Activated CD4-positive, alpha-beta T cell treated with anti-CD3 and anti-CD28 coated beads, Interleukin-2, amount 50 U/mL, for 1 hour (primary cell): ENCODE measurements around the gene NDUFS7.

Experiments used
- DNase-seq: peaks from one replicate; pipeline ENCODE4 v3.0.0-alpha.2; 2020

Gene NDUFS7

DNA sequence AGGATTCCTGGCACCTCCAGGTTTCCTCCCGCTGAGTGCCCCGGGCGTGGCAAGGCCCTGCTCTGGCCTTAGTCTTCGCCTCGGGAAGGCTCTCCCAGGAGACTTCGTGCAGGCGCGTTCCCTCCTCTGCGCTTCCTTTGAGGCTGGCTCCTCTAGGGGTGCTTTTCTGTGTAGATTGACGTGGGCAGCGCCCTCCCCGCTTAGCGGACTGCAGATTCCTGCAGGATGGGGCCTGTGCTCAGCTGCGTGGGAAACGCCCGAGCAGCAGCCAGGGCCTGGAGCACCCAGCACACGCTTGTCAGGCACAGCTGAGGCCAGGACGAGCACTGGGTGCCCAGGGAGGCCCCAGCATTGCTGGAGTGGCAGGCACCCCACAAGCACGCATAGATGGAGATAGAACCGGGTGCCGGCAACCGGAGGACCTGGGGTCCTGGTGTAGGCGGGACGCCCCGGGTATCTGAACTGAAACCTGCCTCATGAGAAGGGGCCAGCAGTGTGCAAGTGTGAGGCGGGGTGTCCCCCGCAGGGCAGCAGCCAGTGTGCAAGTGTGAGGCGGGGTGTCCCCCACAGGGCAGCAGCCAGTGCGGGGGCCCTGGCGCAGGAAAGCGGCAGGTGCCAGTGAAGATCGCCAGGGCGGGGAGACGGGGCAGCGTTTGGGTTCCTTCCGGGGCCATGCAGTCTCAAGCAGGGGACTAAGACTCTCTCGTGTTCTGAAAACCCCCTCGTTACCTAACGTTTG lies 3.4 kb downstream of the NDUFS7 start:
- no peak for DNase-seq

DNA sequence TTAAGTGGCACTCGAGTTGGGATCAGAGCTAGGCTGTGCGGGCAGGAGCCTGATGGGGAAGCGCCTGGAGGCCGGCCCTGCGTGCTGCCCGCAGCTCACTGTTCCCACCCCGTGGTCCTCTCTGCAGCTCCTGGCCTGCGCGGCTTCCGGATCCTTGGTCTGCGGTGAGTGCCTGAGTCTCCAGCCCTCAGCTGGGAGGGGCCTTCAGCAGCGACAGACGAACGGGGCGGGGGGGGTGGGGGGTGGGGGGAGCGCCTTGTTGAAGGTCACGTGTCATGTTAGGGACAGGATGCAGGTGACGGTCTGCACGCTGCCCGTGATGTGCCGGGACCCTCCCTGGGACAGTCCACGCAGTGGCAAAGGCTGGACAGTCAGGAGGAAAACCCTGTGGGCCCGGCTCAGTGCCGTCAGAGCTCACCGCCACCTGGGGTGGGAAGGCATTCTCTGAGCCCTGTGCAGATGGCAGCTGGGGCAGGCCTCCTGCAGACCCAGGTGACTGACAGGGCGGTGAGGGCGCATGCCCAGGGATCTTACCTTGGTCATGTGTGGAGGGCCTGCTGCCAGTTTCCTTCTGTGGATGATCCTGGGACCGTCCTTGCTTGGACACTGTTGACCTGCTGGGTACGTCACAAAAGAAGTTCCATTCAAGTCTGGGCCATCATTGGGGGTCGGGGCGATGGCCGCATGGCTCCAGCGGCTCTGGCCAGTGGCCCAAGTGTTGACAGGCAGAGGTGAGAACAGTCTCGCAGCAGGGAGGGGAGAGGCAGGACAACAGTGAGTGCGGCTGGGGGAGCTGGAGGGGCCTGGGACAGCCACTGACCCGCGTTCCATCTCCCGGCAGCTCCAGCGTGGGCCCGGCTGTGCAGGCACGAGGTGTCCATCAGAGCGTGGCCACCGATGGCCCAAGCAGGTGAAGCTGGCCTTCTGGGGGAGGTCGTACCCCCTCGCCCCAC lies 4.3 kb downstream of the NDUFS7 start:
- no peak for DNase-seq

DNA sequence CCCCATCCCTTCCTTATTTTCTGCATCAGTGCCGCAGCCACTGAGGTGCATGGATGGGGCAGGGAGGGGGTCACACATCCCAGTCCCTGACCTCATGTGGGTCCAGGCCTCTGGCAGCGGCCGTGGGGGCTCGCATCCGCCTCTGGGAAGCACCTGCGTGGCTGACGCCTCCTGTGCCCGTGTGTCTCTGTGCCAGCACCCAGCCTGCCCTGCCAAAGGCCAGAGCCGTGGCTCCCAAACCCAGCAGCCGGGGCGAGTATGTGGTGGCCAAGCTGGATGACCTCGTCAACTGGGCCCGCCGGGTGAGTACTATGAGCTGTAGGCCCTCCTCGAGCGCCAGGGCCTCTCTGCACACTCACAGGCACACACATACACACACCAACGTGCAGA lies 4.9 kb downstream of the NDUFS7 start:
- no peak for DNase-seq

DNA sequence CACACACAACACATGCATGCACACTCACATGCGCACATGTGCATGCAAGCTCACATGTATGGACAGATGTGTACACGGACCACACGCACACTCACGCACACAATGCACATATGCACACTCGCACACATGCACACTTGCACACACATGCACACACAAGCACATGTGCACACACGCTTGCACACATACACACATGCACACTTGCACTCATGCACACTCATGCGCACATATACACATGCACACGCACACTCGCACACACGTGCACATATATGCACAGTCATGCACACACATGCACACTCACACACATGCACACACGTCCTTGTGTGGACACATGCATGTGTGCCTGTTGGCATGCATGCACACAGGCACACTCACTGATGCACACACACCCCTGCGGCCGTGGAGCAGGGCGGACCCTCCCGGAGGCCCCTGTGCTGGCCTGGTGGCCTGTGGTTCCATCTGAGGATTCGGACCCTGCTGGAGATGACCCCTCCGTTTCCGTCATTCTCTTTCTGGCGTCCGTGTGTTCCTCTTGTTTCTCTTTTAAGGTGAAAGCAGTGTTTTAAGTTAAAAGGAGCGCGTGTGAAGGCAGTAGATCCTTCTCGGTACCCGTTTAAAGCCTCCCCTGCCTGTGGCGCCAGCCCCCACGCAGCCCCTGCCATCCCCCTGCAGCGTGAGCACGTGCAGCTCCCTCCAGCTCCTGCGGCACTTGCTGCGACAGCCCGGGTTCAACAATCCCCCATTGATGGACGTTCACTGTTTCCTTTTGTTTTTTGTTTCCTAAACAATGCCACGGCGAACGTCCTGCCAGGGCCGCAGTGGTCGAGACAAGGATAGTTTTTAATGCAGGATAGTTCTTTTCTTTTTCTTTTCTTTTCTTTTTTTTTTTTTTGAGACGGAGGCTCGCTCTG lies 5.6 kb downstream of the NDUFS7 start:
- no peak for DNase-seq

DNA sequence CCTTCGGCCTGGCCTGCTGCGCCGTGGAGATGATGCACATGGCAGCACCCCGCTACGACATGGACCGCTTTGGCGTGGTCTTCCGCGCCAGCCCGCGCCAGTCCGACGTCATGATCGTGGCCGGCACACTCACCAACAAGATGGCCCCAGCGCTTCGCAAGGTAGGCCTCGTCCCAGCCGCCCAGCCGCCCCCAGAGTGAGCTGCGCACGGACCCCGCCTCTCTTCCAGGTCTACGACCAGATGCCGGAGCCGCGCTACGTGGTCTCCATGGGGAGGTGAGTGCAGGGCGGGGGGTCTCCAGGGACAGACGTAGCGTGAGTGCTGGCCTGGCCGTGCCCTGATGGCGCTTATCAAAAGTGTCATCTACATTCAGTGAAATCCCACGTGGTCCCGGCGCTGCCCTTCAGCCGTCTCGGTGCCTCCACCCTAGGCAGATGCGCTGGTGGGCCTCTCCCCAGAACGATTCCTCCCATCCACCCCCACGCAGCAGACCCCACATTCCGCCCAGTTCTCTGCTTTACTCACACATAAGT lies 7.2 kb downstream of the NDUFS7 start:
- DNase-seq: no peak

DNA sequence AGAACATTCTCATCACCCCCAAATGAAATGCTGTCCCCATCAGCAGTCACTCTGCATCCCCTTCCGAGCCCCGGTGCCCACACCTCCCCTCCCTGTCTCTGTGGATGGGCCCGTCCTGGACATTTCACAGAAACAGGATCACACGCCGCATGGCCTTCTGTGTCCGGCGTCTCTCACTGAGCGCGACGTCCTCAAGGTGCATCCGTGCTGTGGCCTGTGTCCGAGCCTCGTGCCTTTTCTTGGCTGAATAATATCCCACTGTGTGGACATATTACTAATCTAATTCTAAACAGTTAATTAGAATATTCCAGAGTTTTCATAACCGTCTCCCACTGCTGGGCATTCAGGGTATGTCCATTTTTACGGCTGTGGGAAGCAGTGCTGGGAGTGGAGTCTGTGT lies 8.7 kb downstream of the NDUFS7 start:
- DNase-seq: no peak

DNA sequence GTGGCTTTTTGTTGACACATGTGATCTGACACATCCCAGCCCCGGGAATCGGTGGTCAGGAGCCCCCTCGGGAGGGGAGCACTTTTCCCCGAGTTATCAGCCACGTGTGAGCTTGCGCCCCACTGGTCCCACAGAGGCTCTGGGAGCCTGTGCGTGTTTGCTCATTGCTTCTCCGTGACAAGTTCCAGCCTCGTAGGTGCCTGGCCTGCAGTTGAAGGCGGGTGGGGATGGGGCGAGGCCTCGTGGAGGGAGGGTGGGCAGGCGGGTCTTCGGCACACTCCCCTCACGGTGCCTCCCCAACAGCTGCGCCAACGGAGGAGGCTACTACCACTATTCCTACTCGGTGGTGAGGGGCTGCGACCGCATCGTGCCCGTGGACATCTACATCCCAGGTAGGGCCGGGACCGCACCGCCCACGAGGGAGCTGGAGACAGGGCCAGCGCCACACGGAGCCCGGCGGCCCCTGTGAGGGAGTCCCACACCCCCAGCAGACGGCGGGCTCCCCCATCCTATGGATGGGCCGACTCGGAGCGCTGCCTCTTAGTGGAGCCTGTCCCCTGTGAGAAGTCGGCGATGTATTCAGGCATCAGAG lies 9.3 kb downstream of the NDUFS7 start:
- no peak for DNase-seq

DNA sequence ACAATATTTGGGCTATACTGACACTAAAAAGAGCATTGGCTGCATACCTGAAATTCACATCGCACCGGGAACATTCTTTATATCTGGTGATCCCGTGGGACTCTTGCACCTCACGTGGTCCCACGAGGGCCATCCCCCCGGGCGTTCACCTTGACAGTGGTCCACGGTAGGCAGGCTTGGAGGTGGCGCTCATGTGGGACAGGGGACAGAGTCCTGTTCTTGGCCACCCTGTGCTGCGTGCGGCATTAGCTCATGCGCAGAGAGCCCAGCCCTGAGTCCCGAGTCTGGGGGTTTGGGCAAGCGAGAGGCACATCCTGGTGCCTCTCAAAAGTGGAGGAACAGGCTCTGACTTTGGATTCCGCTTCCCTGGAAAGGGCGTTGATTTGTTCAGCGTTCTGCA lies 10.1 kb downstream of the NDUFS7 start:
- DNase-seq: no peak

DNA sequence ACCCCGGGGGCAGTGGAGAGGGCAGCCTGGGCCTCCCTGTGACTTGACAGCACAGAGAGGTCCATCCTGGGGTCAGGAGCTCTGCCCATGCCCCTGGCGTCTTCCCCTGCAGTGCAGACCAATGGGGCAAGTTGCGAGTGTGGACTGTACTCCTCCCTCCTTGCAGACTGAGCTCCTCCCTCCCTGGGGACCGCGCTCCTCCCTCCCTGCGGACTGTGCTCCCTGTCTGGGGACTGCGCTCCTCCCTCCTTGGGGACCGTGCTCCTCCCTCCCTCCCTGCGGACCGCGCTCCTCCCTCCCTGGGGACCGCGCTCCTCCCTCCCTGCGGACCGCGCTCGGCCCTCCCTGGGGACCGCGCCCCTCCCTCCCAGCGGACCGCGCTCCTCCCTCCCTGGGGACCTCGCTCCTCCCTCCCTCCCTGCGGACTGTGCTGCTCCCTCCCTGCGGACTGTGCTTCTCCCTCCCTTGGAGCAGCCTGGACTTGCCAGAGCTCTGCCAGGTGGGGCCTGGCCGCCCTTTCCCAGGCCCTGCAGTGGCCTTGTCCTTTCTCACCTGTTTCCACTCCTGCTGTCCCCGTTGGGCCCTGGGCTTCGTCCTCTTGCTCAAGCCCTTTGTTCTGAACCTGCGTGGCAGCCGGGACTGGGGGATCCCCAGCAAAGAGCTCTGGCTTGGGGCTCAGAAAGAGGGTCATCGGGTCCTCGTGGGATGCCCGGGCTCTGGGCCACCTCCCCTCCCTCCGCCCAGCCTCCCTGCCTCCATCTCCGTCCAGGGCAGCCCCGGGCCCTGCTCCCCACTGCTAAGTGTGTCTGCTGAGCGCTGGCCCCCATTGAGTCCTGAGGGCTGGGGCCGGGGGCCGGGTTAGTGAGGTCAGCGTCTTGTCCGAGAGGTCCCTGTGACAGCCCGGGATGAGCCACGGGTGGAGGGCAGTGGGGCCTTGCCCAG lies 10.8 kb downstream of the NDUFS7 start:
- DNase-seq: no peak

DNA sequence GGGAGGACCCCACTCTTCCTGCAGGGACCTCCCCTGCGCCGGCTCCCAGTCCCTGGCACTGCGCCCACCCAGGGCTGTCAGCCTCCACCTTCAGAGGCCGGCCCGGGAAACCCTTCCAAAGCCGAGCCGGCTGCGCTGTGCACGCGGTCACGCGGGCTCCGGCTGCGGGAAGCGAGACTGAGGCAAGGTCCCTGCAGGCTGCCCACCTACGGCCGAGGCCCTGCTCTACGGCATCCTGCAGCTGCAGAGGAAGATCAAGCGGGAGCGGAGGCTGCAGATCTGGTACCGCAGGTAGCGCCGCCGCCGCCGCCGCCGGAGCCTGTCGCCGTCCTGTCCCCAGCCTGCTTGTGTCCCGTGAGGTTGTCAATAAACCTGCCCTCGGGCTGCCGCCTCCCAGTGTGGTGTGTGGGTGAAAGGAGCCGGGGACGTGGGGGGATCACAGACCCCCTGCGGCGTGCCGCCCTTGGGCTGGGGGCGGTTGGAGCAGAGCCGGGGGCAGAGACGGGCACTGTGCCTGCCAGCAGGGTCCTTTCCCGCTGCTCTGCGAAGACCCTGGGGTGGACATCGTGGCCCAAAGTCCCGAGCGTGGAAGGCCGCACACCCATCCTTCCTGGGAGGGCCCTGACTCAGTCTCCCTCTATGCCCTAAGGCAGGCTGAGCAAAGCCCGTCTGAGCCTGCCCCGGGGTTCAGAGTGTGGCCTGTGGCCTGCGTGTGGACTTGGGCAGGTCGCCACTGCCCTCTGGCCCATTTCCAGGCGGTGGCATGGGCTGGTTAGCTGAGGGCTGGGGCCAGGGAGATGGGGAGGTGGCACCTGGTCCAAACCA lies 11.7 kb downstream of the NDUFS7 start:
- DNase-seq: no peak

DNA sequence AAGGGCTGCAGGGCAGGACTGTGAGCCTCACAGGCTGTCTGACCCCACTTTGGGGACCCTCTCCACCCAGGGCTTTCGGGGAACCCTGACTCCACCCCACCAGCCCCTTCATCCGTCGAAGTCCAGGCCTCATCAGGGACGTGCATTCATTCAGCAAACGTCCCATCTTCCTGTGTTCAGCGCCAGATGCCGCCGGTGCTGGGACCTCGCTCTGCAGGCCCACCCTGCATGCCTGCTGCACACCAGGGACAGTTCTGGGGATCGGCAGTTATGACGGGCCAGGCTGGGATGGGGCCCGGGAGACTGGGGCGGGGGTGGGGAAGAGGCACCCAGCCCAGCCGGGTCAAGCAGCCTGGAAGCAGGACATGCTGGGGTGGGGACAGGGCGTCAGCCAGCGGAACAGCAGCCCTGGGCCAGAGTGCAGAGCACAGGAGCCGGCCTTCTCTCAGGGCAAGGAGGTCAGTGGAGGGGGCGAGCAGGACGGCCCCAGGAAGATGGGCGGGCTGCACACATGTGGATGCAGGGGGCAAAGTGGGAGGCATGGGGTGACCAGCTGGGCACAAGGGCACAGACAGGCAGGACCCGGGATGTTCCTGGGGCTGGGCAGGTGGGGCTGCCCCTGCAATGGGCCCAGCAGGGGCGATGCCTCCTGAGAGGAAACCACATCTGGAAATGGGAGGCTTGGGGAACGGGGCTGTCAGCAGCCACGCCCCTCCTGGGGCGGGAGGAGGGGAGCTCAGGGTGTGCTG lies 12.5 kb downstream of the NDUFS7 start:
- DNase-seq: no peak

DNA sequence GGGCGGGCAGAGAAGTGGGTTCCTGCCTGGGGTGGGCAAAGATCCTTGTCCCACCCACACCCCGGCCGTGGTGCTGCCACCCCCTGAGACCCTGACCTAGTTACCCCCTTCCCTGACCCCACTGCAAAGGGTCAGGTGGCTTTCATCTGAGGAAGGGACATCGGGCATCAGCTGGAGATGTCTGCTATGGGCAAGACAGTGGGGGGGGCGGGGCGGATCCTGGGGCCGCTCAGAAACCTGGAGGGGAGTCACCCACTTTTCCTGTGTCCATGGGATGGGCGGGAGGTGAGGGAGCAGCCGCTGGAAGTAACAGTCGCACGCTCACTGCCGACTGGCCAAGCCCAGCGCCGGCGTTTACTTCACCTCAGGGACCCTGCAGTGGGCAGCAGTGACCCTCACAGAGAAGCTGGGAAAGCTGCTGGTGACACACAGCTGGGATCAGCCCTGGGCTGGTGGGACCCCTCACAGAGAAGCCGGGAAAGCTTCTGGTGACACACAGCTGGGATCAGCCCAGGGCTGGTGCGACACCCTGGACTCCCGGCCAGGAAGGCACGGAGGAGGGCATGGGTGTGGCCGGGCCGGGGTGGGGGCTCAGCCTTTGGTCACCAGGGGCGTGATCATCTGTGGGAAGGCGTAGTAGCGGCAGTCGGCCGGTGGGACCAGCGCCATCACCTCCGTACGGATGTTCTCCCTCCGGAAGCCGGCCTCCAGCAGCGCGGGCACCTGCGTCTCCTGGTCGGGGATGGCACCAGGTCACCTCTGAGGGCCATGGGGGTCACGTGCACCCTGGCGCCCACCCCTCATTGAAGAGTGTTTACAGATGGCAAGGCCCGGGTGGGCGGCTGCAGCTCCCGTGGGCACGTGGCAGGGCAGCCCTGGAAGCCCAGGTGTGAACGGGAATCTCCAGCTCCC lies 13.3 kb downstream of the NDUFS7 start:
- no peak for DNase-seq

DNA sequence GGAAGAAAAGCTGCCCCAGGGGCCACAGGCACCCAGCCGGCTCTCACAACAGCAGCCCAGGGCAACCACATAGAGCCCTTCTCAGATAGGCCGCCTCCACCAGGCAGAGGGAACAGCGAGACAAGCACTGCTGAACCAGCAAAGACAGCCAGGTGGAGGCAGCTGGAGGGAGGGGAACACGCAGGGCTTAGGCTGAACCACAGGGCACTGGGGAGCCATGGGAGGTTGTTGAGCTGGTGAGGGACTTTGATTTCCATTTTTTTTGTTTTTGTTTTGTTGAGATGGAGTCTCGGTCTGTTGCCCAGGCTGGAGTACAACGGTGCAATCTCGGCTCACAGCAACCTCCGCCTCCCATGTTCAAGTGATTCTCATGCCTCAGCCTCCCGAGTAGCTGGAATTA lies 14.1 kb downstream of the NDUFS7 start:
- no peak for DNase-seq

DNA sequence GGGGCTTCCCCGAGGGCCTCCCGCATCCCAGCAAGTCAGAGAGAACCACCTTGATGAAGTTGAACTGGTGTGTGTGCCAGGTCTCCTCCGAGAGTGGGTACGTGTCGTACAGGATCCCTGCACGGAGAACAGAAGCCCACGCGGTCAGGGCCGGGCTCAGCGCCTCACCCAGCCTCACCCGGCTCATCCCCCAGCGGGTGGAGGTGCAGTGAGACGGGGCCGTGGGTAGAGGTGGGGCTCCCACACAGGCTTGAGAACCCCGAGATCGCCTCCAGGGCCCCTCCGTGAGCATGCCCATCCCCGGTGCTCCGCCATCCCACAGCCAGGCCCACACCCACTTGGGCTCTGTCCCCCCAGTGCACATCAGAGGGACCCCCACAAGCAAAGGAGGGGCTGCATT lies 15.4 kb downstream of the NDUFS7 start:
- DNase-seq: no peak

DNA sequence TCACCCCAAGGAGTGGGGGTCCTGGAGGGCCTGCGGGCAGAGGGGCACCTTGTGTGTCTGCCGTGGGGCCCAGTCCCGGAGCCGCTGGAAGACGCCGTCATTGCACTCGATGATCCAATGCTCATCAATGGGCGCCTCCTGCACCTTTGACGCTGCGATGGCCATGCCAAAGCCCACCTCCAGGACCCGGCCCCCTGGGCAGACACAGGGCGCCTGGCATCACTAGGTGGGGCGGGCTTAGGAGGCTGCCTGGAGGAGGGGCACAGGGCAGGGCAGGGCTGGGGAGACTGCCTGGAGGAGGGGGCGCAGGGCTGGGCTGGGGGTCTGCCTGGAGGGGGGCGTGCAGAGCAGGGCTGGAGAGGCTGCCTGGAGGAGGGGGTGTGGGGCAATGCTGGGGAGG lies 16.0 kb downstream of the NDUFS7 start:
- DNase-seq: no peak

DNA sequence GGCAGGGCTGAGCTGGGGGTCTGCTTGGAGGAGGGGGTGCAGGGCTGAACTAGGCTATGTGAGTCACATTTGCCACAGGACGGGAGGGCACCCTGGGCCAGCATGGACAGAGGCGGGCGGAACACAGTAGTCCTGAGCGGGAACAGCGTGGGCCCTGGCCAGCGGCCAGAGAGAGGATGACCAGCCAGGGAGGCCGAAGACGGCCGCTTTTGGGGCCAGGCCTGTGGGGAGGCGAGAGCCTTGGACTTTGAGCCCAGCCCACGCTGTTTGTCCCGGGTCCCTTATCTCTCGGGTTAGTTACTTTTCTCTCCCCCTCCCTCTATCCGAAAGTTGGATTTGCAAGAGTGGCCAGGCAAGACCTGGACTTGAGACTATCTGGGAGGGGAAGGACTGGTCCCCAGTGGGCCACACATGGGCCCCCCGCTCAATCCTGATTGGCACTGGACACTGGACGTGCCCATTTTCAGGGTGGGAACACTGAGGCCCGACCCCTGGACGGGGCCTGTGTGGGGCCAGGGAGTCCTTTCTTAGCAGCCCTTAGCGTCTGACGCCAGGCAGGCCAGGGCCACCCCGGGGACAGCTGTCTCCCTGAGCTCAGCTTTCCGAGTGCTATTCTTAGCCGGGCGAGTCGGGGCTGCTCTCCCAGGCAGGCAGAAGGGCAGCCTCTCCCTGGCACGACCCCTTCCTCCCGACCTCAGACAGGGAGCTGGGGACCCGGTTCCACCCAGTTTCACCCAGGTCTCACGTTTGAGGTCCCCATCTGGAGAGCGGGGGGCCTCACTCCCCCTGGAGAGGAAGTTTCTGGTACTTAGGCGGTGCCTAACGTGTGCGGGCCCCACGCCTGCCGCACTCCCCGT lies 16.8 kb downstream of the NDUFS7 start:
- no peak for DNase-seq

DNA sequence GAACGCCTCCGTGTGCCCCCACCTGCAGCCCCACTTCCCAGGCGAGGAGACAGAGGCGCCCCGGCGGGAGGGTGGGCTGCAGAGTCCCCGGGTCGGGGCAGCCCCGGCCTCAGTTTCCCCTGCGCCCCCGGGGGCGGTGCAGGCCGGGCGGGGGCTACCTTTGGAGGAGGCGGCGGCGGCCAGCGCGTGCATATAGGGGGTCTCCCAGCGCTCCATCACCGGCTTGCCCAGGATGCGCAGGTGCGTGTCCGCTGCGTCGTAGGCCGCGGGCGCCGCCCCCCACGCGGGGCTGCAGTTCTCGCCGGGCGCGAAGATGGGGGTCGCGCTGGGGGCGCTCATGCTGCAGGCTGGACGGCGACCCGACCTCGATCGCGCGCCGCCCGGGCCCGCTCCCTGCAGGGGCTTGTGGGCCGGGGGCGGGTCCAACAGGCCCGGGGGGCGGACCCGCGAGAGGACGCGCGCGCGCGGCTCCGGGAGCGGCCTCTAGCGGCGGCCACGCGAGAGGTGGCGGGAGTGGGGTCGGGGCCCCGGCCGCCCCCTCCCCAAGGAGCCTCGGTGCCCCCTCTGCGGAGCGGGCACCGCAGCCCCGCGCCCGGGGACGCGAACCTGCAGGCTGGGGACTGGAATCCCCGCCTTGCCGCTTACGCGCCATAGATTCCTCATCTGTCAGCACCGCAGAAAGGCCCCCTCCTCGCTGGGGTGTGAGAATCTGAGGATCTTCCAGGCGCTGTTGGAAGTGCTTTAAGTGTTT lies 17.6 kb downstream of the NDUFS7 start, which contains the start of gene GAMT:
Gene GAMT (minus strand): TSS at position 405 of the 751 bp plus-strand sequence. CDS start 66 bp downstream, at position 339.
- peak; percentile 54 for DNase-seq
